Activated CD8-positive, alpha-beta memory T cell treated with anti-CD3 and anti-CD28 coated beads for 1 hour (primary cell): ENCODE results near the gene PDE1A.

Experiments
- DNase-seq, 2 donors: peaks; one replicate each; pipeline ENCODE4 v3.0.0-alpha.2; 2020; ENCODE audit warnings: low read depth in 1 of 2; ENCODE audit errors: extremely low read depth in 1 of 2

Gene PDE1A

GRCh38 chr2:182148344-182148743, 278.5 kb downstream of the PDE1A start:
- DNase-seq = no peak

GRCh38 chr2:182144776-182145165, 282.1 kb downstream of the PDE1A start:
- no peak for DNase-seq

- no peak for DNase-seq
Measured at GRCh38 chr2:182144041-182144775, 282.6 kb downstream of the PDE1A start.

- no peak for DNase-seq
Measured at GRCh38 chr2:182142062-182142461, 284.8 kb downstream of the PDE1A start.

GRCh38 chr2:182134201-182134600, 292.6 kb downstream of the PDE1A start:
- no peak for DNase-seq

GRCh38 chr2:182133195-182133891, 293.5 kb downstream of the PDE1A start:
- DNase-seq = no peak

GRCh38 chr2:182132605-182133004, 294.2 kb downstream of the PDE1A start:
- DNase-seq = no peak

- no peak for DNase-seq
Measured at GRCh38 chr2:182128821-182129707, 297.8 kb downstream of the PDE1A start.

DNA sequence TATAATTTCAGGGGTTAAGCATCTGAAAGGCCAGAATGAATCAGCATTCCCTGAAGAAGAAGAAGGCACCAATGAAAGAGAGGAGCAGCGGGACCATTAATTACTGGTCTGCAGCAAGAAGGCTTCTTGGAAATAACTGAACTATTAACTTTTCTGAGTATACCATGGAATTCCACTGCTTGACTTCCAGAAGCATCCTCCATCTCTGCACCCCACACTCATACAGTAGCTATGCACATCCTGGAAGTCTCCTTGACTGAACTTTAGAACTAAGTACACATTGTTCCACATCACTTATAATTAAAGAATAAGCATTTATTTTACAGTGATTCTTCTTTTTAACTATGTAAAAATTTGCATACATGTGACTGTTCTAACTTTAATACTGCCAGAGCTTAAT, 309.6 kb downstream of the PDE1A start:
- DNase-seq = no peak

- DNase-seq = no peak
Measured at GRCh38 chr2:182116774-182117173, 310.1 kb downstream of the PDE1A start.

GRCh38 chr2:182115258-182115657, 311.6 kb downstream of the PDE1A start:
- no peak for DNase-seq

- no peak for DNase-seq
Measured at GRCh38 chr2:182113334-182113733, 313.5 kb downstream of the PDE1A start.

DNA sequence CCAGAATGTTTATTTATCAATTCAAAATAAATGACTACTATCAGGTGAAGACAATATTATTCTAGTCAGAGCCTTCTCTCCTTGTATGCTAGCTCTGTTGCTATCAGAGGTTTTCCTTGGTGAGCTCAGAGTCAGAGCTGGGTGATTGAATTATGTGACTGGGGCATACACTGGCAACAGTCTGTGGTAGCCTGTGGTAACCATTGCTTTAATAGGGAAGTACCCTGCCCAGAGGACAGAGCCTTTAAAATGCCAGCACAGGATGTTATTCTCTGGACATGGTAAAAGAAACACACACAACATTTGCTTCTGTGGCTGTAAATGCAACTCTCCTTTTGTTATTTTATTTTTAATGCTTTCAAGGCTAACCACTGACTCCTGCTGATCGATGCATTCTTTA, 316.5 kb downstream of the PDE1A start:
- DNase-seq = no peak

DNA sequence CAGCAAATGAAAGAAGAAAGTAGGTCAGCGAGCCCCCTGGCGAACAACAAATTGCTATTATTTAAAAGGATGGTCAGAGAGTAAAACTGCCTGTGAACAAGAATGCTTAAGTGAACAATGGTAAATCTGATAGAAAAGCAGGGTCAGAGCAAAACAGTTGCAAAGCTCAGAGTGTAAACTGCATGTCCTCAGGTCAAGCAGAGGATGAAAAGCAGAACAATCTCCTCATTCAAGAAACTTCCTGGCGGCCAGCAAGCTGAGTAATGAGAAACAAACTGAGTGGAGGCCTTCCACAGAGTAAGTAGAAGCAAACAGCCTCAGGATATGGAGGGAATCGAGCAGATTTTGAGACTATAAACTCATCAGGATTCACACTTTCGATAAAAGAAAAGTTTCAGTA, 323.3 kb downstream of the PDE1A start:
- DNase-seq = no peak

DNA sequence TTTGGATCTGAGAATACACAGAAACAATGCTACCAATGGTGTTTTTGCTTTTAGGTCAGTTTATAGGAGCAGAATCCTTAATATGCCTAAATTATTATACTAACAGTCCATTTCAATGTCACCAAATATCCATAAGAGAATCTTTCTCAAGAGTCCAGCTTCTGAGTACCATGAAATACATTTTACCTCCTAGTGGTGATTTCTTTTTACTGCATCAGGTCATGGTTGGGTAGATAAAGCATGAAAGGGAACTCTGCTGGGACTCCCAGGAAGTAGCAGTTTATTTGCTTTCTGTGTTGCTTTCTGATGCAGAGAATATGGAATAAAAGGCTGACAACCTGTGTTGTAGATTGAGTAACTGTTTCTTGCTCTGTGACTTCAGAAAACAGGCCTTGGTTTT, 325.6 kb downstream of the PDE1A start:
- DNase-seq = no peak

GRCh38 chr2:182098648-182099047, 328.2 kb downstream of the PDE1A start:
- DNase-seq = no peak

- no peak for DNase-seq
Measured at GRCh38 chr2:182097571-182098164, 329.2 kb downstream of the PDE1A start.

GRCh38 chr2:182090486-182090885, 336.4 kb downstream of the PDE1A start:
- no peak for DNase-seq
